Measurements from ENCODE around the gene TINAG.
"Not testable (repeated sequence)": the region's sequence is repeated elsewhere in the genome, so short reads cannot be mapped to it uniquely, and the experiment has no call there.

The TINAG gene

GRCh38 chr6:54308986-54309315, 710 bp downstream of the TINAG start:
- no peak for DNase-seq (ENCODE audit: low read depth)

- DNase-seq (ENCODE audit: low read depth) = no peak
Measured at GRCh38 chr6:54310377-54311152, 2.3 kb downstream of the TINAG start.

- DNase-seq (ENCODE audit: low read depth) = no peak
Measured at GRCh38 chr6:54315656-54316055, 7.4 kb downstream of the TINAG start.

GRCh38 chr6:54320871-54321270, 12.6 kb downstream of the TINAG start:
- DNase-seq (ENCODE audit: low read depth) = no peak

- DNase-seq (ENCODE audit: low read depth) = no peak
Measured at GRCh38 chr6:54327631-54328030, 19.4 kb downstream of the TINAG start.

GRCh38 chr6:54331571-54331970, 23.3 kb downstream of the TINAG start:
- not testable (repeated sequence) for DNase-seq (ENCODE audit: low read depth)

GRCh38 chr6:54335871-54336270, 27.6 kb downstream of the TINAG start:
- no peak for DNase-seq (ENCODE audit: low read depth)

- no peak for DNase-seq (ENCODE audit: low read depth)
Measured at GRCh38 chr6:54353975-54354374, 45.7 kb downstream of the TINAG start.

- no peak for DNase-seq (ENCODE audit: low read depth)
Measured at GRCh38 chr6:54354608-54355007, 46.4 kb downstream of the TINAG start.

GRCh38 chr6:54357141-54357540, 48.9 kb downstream of the TINAG start:
- no peak for DNase-seq (ENCODE audit: low read depth)

- no peak for DNase-seq (ENCODE audit: low read depth)
Measured at GRCh38 chr6:54361188-54361587, 52.9 kb downstream of the TINAG start.

- DNase-seq (ENCODE audit: low read depth) = no peak
Measured at GRCh38 chr6:54361734-54362133, 53.5 kb downstream of the TINAG start.

- DNase-seq (ENCODE audit: low read depth) = no peak
Measured at GRCh38 chr6:54366667-54367327, 58.6 kb downstream of the TINAG start.

GRCh38 chr6:54377776-54378175, 69.5 kb downstream of the TINAG start:
- no peak for DNase-seq (ENCODE audit: low read depth)

- DNase-seq (ENCODE audit: low read depth) = no peak
Measured at GRCh38 chr6:54386295-54386694, 78.1 kb downstream of the TINAG start.

GRCh38 chr6:54390362-54390761, 82.1 kb downstream of the TINAG start:
- DNase-seq (ENCODE audit: low read depth) = no peak

GRCh38 chr6:54391577-54391976, 83.3 kb downstream of the TINAG start:
- DNase-seq (ENCODE audit: low read depth) = no peak

GRCh38 chr6:54403096-54403495, 94.9 kb downstream of the TINAG start:
- no peak for DNase-seq (ENCODE audit: low read depth)

GRCh38 chr6:54404791-54405190, 96.5 kb downstream of the TINAG start:
- no peak for DNase-seq (ENCODE audit: low read depth)

GRCh38 chr6:54411767-54412166, 103.5 kb downstream of the TINAG start:
- no peak for DNase-seq (ENCODE audit: low read depth)

- no peak for DNase-seq (ENCODE audit: low read depth)
Measured at GRCh38 chr6:54415517-54415916, 107.3 kb downstream of the TINAG start.

- DNase-seq (ENCODE audit: low read depth) = no peak
Measured at GRCh38 chr6:54419885-54420284, 111.6 kb downstream of the TINAG start.

GRCh38 chr6:54426995-54427394, 118.8 kb downstream of the TINAG start:
- DNase-seq (ENCODE audit: low read depth) = no peak

GRCh38 chr6:54427396-54427937, 119.2 kb downstream of the TINAG start:
- DNase-seq (ENCODE audit: low read depth) = no peak
